Endothelial cell of umbilical vein (primary cell): Measurements from ENCODE around the gene CSHL1. TPM values are rescaled to one million over a fixed set of nuclear protein-coding genes. Genes with fewer than 3 reads are reported as not detected.

Experiments used
- BruUV-seq: library from RNA; stranded (reverse); fragments of 400-500 nt; replicated peaks from 2 replicates; lab custom pipeline; 2021; lab: Mats Ljungman, UMichigan
- CTCF ChIA-PET: fragments of 300-600, 350-600 bp; sonication (Branson Sonifier 250); formaldehyde crosslinking; loops from one replicate; lab custom pipeline; 2021; ENCODE audit warnings: antibody characterized with exemption, inconsistent platforms; lab: Charles Lee
- POLR2A ChIA-PET: fragments of 300-600, 350-600 bp; sonication (Branson Sonifier 250); formaldehyde crosslinking; loops from one replicate; lab custom pipeline; 2021; ENCODE audit warnings: antibody characterized with exemption, inconsistent platforms; lab: Charles Lee
- DNase-seq: peaks from one replicate; pipeline ENCODE4 v3.0.0-alpha.2; 2011; ENCODE audit warnings: low read depth, low spot score
- FAIRE-seq: peaks from 2 replicates; lab custom pipeline; 2011; peaks lifted over from hg19 to GRCh38; lab: Jason Lieb, UNC
- H2AFZ ChIP-seq: 2 replicates; pipeline ENCODE4 v1.6.0; 2012; ENCODE audit warnings: low read depth, low read length, control low read depth, inconsistent platforms
- H3K27ac ChIP-seq: 2 replicates; pipeline ENCODE4 v1.5.1; 2011; ENCODE audit warnings: low read depth, mild to moderate bottlenecking, control low read depth, low read length, moderate library complexity; ENCODE audit not compliant: insufficient read depth
- H3K27me3 ChIP-seq, 2 experiments: 2 replicates each; pipeline versions ENCODE4 v1.6.0 to v1.6.1; 2011; ENCODE audit warnings: low read length in 2 of 2, mixed read lengths in 1 of 2; ENCODE audit not compliant: control insufficient read depth in 2 of 2, insufficient read depth in 2 of 2
- H3K36me3 ChIP-seq, 2 experiments: 2 replicates in 1 of 2; 3 replicates in 1 of 2; pipeline ENCODE4 v1.5.1; 2011; ENCODE audit warnings: low read length in 2 of 2, mild to moderate bottlenecking in 1 of 2, moderate library complexity in 1 of 2; ENCODE audit not compliant: control insufficient read depth in 2 of 2, insufficient read depth in 2 of 2; ENCODE audit errors: extremely low read depth in 1 of 2
- H3K4me1 ChIP-seq: 3 replicates; pipeline ENCODE4 v1.5.1; 2011; ENCODE audit warnings: mild to moderate bottlenecking, low read length; ENCODE audit not compliant: control insufficient read depth, insufficient read depth; ENCODE audit errors: extremely low read depth
- H3K4me2 ChIP-seq: 2 replicates; pipeline ENCODE4 v1.6.1; 2011; ENCODE audit warnings: low read length, control low read depth, mixed read lengths; ENCODE audit not compliant: insufficient read depth
- H3K4me3 ChIP-seq, 3 experiments: fragments of 200-600 bp in 1 of 3; sonication (generic), shearing (Covaris generic) in 1 of 3; replicated peaks in 1 of 3; 2 replicates each; pipeline ENCODE4 v1.5.1; 2011 to 2016; ENCODE audit warnings: control low read depth in 3 of 3, low read length in 3 of 3, mild to moderate bottlenecking in 2 of 3, inconsistent platforms in 1 of 3, low read depth in 1 of 3, moderate library complexity in 1 of 3; ENCODE audit not compliant: insufficient read depth in 1 of 3
- H3K79me2 ChIP-seq: 2 replicates; pipeline ENCODE4 v1.6.0; 2012; ENCODE audit warnings: low read length, inconsistent platforms; ENCODE audit not compliant: control insufficient read depth, insufficient read depth
- H3K9ac ChIP-seq: replicated peaks from 2 replicates; pipeline ENCODE3; 2011; ENCODE audit warnings: low read length, control low read depth; ENCODE audit not compliant: insufficient read depth; ENCODE audit errors: extremely low read depth
- H3K9me1 ChIP-seq: replicated peaks from 3 replicates; pipeline ENCODE4 v1.6.0; 2011; ENCODE audit warnings: mild to moderate bottlenecking, low read length; ENCODE audit not compliant: control insufficient read depth, insufficient read depth; ENCODE audit errors: extremely low read depth
- H3K9me3 ChIP-seq: replicated peaks from 2 replicates; pipeline ENCODE4 v1.5.1; 2012; ENCODE audit warnings: low read length, inconsistent platforms; ENCODE audit not compliant: control insufficient read depth, insufficient read depth
- H4K20me1 ChIP-seq: replicated peaks from 2 replicates; pipeline ENCODE3; 2011; ENCODE audit warnings: mild to moderate bottlenecking, low read length; ENCODE audit not compliant: control insufficient read depth, insufficient read depth; ENCODE audit errors: extremely low read depth
- FOS ChIP-seq: IDR thresholded peaks from 2 replicates; pipeline ENCODE4 v1.6.1; 2011; ENCODE audit warnings: mild to moderate bottlenecking, low read length, moderate library complexity, borderline replicate concordance; ENCODE audit not compliant: insufficient read depth
- GATA2 ChIP-seq: IDR thresholded peaks from 2 replicates; pipeline ENCODE4 v1.7.0; 2011; ENCODE audit warnings: low read depth, mild to moderate bottlenecking, moderate library complexity, mixed read lengths, low read length; ENCODE audit not compliant: insufficient read length, insufficient read depth
- MAX ChIP-seq: IDR thresholded peaks from 2 replicates; pipeline ENCODE4 v1.6.1; 2011; ENCODE audit not compliant: insufficient read depth, insufficient read length
- MYC ChIP-seq: IDR thresholded peaks from one replicate; pipeline ENCODE4 v1.6.1; 2011; ENCODE audit warnings: mild to moderate bottlenecking, low read depth, low read length
- POLR2A ChIP-seq: IDR thresholded peaks from 2 replicates; pipeline ENCODE4 v1.6.1; 2012; ENCODE audit warnings: low read depth, mild to moderate bottlenecking, control low read depth, low read length
- dilution Hi-C: fragments of 300-500 bp; cut with MboI; formaldehyde crosslinking; loops from one replicate; pipeline ENCODE4 v1.15.0; 2019; ENCODE audit warnings: low sequenced_read_pairs; ENCODE audit not compliant: extremely low pct_ligation_motif_present
- intact Hi-C: fragments of 100-400 bp; cut with micrococcal nuclease; formaldehyde crosslinking; loops from one replicate; pipeline ENCODE4 v1.10.0; 2022
- polyA plus RNA-seq, 4 experiments: library from polyadenylated mRNA; depleted of rRNA in 3 of 4; stranded (reverse) in 3 of 4; unstranded in 1 of 4; fragments of >200 nt; gene quantifications; 2 replicates each; pipeline versions ENCODE4 v1.2.1 to v1.2.3, GENCODE V29; 2011 to 2012; ENCODE audit warnings: missing spikeins in 1 of 4
- total RNA-seq: library from RNA; stranded (reverse); gene quantifications from 2 replicates; pipeline ENCODE4 v1.2.3, GENCODE V29; 2021

Gene CSHL1
- total and polyA plus RNA-seq, 2 donors (not counting 3 experiments of a cell fraction or from before 2014, with no cell fraction given), result not detected

GRCh38 chr17:63928172-63928666 is 17.2 kb upstream of the CSHL1 start:
- Histone ChIP-seq H3K27ac (no peak overlapping the region), H3K4me1 (peaks cover 4% of the 10 kb centered on the region), H2AFZ (no peak overlapping the region), H3K4me2 (no peak overlapping the region), H3K36me3 (no peaks in the 10 kb centered on the region), H3K9ac (no peak overlapping the region), H3K27me3 (no peaks in the 10 kb centered on the region), H3K9me3 (no peaks in the 10 kb centered on the region), H3K9me1 (no peaks in the 10 kb centered on the region), H3K79me2 (no peaks in the 10 kb centered on the region), H4K20me1 (no peaks in the 10 kb centered on the region), H3K4me3 (no peak overlapping the region)
- POLR2A ChIA-PET, result interaction anchor here (0.5 kb wide), 1 partner anchor 8 kb away, joined by 3 read pairs; no protein-coding TSS in a partner anchor
- DNase-seq (no peak), FAIRE-seq (no peak)
- CTCF ChIA-PET, result interaction anchor here (0.6 to 3.5 kb wide), 7 partner anchors 9 to 205 kb away, joined by 4 to 26 read pairs (median 5); no protein-coding TSS in a partner anchor
- BruUV-seq, result no TSS peak
- intact Hi-C loops, result no loop called here
- dilution Hi-C loops, result no loop called here
- no peak for TF ChIP-seq GATA2
- no peak for TF ChIP-seq POLR2A
- TF ChIP-seq FOS, result no peak

- ChIA-PET POLR2A (interaction anchor here (0.5 kb wide), 1 partner anchor 9 kb away, joined by 3 read pairs; no protein-coding TSS in a partner anchor), CTCF (interaction anchor here (0.6 to 3.5 kb wide), 7 partner anchors 8 to 206 kb away, joined by 4 to 26 read pairs (median 5); no protein-coding TSS in a partner anchor)
- BruUV-seq, result no TSS peak
- Histone ChIP-seq H3K79me2 (no peaks in the 10 kb centered on the region), H4K20me1 (no peaks in the 10 kb centered on the region), H3K36me3 (no peaks in the 10 kb centered on the region), H3K27ac (no peak overlapping the region), H3K9ac (no peak overlapping the region), H3K9me1 (no peaks in the 10 kb centered on the region), H2AFZ (no peak overlapping the region), H3K4me2 (no peak overlapping the region), H3K4me1 (peaks cover 4% of the 10 kb centered on the region), H3K4me3 (no peak overlapping the region), H3K9me3 (no peaks in the 10 kb centered on the region), H3K27me3 (no peaks in the 10 kb centered on the region)
- intact Hi-C loops, result no loop called here
- FAIRE-seq (no peak), DNase-seq (no peak)
- TF ChIP-seq MYC, result no peak
- TF ChIP-seq MAX, result no peak
- TF ChIP-seq GATA2, result no peak
- dilution Hi-C loops, result no loop called here
Measured at GRCh38 chr17:63927464-63928171, 16.6 kb upstream of the CSHL1 start.
